ENCODE results near the gene SETD2. TPM values are rescaled to one million over a fixed set of nuclear protein-coding genes. Genes with fewer than 3 reads are reported as not detected.

Gene SETD2
- total and polyA plus RNA-seq, 9 of the 15 experiments (the other 6 are each of a cell fraction or from before 2014, with no cell fraction given) = 8.2 to 44.0 (median 33.6) TPM

GRCh38 chr3:47016934-47017435, 146.9 kb downstream of the SETD2 start (continued):
- TF ChIP-seq DACH1 (IDR thresholded peaks at IDR 0.05; ENCODE audit: partially characterized antibody) (peak; percentile 76), CBX1 (IDR thresholded peaks at IDR 0.05; ENCODE audit: low read depth) (no peak), KAT2B (IDR thresholded peaks at IDR 0.05; ENCODE audit: low read depth, low read length) (no peak), TAF15 (IDR thresholded peaks at IDR 0.05; ENCODE audit: low read depth, low read length) (no peak), SMAD2 (IDR thresholded peaks at IDR 0.05; ENCODE audit: low read depth, low read length) (no peak), OTX1 (CRISPR knock-in tag; IDR thresholded peaks at IDR 0.05) (no peak), PHF20 (IDR thresholded peaks at IDR 0.05; ENCODE audit: partially characterized antibody) (no peak), ILK (tag; IDR thresholded peaks at IDR 0.05; ENCODE audit: borderline replicate concordance, low read depth) (no peak), XRCC4 (IDR thresholded peaks at IDR 0.05; ENCODE audit: extremely low read depth, insufficient read depth, insufficient read length) (no peak), POLR2B (IDR thresholded peaks at IDR 0.05; ENCODE audit: low read depth, partially characterized antibody) (no peak), GABPA (tag; conservative IDR thresholded peaks at IDR 0.05; ENCODE audit: low read depth) (peak; percentile 63), HBP1 (CRISPR knock-in tag; IDR thresholded peaks at IDR 0.05) (no peak), HNRNPL (IDR thresholded peaks at IDR 0.05; ENCODE audit: low read depth, low read length) (no peak), WHSC1 (IDR thresholded peaks at IDR 0.05; ENCODE audit: low read length) (no peak), MEIS2 (IDR thresholded peaks at IDR 0.05; ENCODE audit: partially characterized antibody) (peak; percentile 77), DNMT1 (IDR thresholded peaks at IDR 0.05) (no peak), KDM4B (IDR thresholded peaks at IDR 0.05; ENCODE audit: borderline replicate concordance in 2 of 2, low read depth in 1 of 2) (no peak), ZEB2 (IDR thresholded peaks at IDR 0.05) (peak; percentile 34; the same call in 1 of the 2 replicates), PTBP1 (IDR thresholded peaks at IDR 0.05; ENCODE audit: low read depth, low read length) (no peak), ZNF217 (CRISPR knock-in tag; IDR thresholded peaks at IDR 0.05) (no peak), HLTF (IDR thresholded peaks at IDR 0.05) (no peak), HMGXB4 (CRISPR knock-in tag; IDR thresholded peaks at IDR 0.05) (no peak), SRSF1 (IDR thresholded peaks at IDR 0.05; ENCODE audit: low read depth, low read length) (no peak), CC2D1A (IDR thresholded peaks at IDR 0.05) (no peak), FOXK2 (conservative IDR thresholded peaks at IDR 0.05 in 1 of 2, IDR thresholded peaks at IDR 0.05 in 1 of 2; ENCODE audit: low read depth in 2 of 2) (peak; percentile 62 to 77; a peak in 3 of 4 replicates), RNF219 (CRISPR knock-in tag; IDR thresholded peaks at IDR 0.05) (no peak), GATAD2B (IDR thresholded peaks at IDR 0.05; ENCODE audit: borderline replicate concordance) (no peak), C11orf30 (IDR thresholded peaks at IDR 0.05; ENCODE audit: low read depth) (peak; percentile 91)
